Heart left ventricle (tissue), 13 donors: ENCODE results near the gene PADI2.

ENCODE experiments used
- POLR2A ChIP-seq, 2 donors: fragments of 450-650 bp; IDR thresholded peaks; one replicate each; pipeline ENCODE4 v1.6.1; 2017; ENCODE audit warnings: antibody characterized with exemption in 2 of 2, mild to moderate bottlenecking in 2 of 2, moderate library complexity in 2 of 2
- TF ChIP-seq, protein P1 (sequence below), 12 donors: fragments of 200-600 bp; sonication (generic) in 4 of 12; IDR thresholded peaks; one replicate each; pipeline versions ENCODE4 v1.5.0 to v1.8.0; 2018 to 2022; ENCODE audit warnings: antibody characterized with exemption in 12 of 12, mild to moderate bottlenecking in 5 of 12
- donor health status: ischemic (EF 13 %, LVEDD 7.1; RV severe dilation, severe dysfunction).
- donor health status: DM: no; HTN: yes; CAD: no.
- donor health status: DM: no; HTN: no; CAD: no.
- donor health status: ischemic (EF 25% LVEDD 6.9; RV normal size, moderate dysfunction).
- donor health status: ischemic (EF 25% LVEDD 5.7; RV mildly dilated, moderate dysfunction).
- donor health status: ischemic (EF 35%, LVEDD 5.7; RV mildly dilated, moderate dysfunction).
- donor health status: nonischemic (EF 11% LVEDD 7.7; RV severe dilation, severe dysfunction).
- donor health status: DM: yes; HTN: yes; CAD: no.
- donor health status: PGD.
- donor health status: ischemic (EF 29% LVEDD 5.4; RV normal size, mild dysfunction).
- donor health status: nonischemic (EF 23%, LVEDD 6.1; RV moderate dilation, normal function).

DNA sequence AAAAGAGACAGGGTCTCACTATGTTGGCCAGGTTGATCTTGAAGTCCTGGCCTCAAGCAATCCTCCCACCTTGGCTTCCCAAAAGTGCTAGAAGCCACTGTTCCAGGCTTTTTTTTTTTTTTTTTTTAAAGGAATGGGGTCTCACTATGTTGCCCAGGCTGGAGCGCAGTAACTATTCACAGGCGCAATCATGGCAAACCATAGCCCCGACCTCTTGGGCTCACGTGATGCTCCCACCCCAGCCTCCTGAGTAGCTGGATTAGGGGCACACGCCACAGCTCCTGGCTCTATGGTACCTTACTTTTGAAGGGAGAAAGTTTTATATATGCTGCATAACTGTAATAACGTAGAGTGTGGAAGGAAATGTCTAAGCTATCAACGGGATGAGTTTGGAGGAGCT, 101.8 kb downstream of the PADI2 start:
- TF ChIP-seq, protein P1, sequence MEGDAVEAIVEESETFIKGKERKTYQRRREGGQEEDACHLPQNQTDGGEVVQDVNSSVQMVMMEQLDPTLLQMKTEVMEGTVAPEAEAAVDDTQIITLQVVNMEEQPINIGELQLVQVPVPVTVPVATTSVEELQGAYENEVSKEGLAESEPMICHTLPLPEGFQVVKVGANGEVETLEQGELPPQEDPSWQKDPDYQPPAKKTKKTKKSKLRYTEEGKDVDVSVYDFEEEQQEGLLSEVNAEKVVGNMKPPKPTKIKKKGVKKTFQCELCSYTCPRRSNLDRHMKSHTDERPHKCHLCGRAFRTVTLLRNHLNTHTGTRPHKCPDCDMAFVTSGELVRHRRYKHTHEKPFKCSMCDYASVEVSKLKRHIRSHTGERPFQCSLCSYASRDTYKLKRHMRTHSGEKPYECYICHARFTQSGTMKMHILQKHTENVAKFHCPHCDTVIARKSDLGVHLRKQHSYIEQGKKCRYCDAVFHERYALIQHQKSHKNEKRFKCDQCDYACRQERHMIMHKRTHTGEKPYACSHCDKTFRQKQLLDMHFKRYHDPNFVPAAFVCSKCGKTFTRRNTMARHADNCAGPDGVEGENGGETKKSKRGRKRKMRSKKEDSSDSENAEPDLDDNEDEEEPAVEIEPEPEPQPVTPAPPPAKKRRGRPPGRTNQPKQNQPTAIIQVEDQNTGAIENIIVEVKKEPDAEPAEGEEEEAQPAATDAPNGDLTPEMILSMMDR (IDR thresholded peaks at IDR 0.05), result no peak
- no peak for TF ChIP-seq POLR2A (IDR thresholded peaks at IDR 0.05)
